ENCODE results near the gene NPAS3.

- TF ChIP-seq CTCF (IDR thresholded peaks at IDR 0.05) (no peak), POLR2A (IDR thresholded peaks at IDR 0.05) (no peak)
Observed at GRCh38 chr14:33699300-33699983, 760.8 kb downstream of the NPAS3 start.

Data from breast epithelium (tissue), 3 donors.